GM12892 (cell line): ENCODE measurements around the gene VPS51.

Experiments used
- DNase-seq: peaks from one replicate; pipeline ENCODE4 v3.0.0; 2011; ENCODE audit not compliant: insufficient read length
- FAIRE-seq: peaks from 2 replicates; lab custom pipeline; 2011; peaks lifted over from hg19 to GRCh38; lab: Jason Lieb, UNC
- POLR2A ChIP-seq: IDR thresholded peaks from 2 replicates; pipeline ENCODE4 v1.6.1; 2011; ENCODE audit warnings: low read depth, low read length, control low read depth
- POLR2AphosphoS5 ChIP-seq: IDR thresholded peaks from 2 replicates; pipeline ENCODE4 v1.6.1; 2011; ENCODE audit warnings: low read depth, low read length, control low read depth
- TAF1 ChIP-seq: IDR thresholded peaks from 2 replicates; pipeline ENCODE4 v1.6.1; 2011; ENCODE audit warnings: low read depth, mild to moderate bottlenecking, control low read depth, low read length, borderline replicate concordance

VPS51 gene

DNA sequence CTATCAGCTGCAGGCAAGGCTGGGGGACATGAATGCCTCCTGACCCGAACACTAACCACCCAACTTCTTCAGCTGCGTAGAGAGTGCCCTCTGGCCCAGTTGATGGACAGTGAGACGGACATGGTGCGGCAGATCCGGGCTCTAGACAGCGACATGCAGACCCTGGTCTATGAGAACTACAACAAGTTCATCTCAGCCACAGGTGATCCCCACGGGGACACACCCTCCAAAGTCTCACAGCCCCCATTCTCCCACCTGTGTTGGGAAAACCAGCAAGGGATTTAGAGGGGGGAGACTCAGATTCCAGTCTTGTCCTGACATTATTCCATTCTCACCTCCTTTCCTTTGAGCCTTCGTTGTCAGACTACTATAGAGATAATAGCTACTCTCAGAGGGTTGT lies 912 bp downstream of the VPS51 start:
- FAIRE-seq = no peak
- no peak for DNase-seq
- TF ChIP-seq TAF1 = no peak
- no peak for TF ChIP-seq POLR2AphosphoS5
- TF ChIP-seq POLR2A = no peak

DNA sequence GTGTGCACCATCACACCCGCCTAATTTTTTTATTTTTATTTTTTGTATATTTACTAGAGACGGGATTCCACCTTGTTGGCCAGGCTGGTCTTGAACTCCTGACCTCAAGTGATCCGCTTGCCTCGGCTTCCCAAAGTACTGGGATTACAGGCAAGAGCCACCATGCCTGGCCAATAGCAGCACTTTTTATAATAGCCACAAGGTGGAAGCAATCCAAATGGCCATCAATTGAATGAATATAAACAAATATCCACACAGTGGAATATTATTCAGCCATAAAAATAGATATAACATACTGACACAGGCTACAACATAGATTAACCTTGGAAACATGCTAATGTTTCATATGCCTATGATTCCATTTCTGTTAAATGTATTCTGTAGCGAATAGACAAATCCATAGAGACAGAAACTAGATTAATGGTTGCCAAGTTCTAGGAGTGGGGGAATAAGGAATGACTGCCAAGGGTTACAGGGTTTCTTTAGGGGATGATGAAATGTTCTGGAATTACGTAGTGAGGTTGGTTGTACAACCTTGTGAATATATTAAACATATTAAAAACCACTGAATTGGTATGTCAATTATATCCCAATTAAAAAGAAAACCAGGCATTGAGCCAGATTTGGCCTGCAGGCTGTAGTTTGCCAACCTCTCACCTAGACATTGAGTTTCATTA lies 4.8 kb downstream of the VPS51 start:
- DNase-seq (no peak), FAIRE-seq (peak; percentile 40)
- TF ChIP-seq POLR2A (no peak), POLR2AphosphoS5 (no peak), TAF1 (no peak)

DNA sequence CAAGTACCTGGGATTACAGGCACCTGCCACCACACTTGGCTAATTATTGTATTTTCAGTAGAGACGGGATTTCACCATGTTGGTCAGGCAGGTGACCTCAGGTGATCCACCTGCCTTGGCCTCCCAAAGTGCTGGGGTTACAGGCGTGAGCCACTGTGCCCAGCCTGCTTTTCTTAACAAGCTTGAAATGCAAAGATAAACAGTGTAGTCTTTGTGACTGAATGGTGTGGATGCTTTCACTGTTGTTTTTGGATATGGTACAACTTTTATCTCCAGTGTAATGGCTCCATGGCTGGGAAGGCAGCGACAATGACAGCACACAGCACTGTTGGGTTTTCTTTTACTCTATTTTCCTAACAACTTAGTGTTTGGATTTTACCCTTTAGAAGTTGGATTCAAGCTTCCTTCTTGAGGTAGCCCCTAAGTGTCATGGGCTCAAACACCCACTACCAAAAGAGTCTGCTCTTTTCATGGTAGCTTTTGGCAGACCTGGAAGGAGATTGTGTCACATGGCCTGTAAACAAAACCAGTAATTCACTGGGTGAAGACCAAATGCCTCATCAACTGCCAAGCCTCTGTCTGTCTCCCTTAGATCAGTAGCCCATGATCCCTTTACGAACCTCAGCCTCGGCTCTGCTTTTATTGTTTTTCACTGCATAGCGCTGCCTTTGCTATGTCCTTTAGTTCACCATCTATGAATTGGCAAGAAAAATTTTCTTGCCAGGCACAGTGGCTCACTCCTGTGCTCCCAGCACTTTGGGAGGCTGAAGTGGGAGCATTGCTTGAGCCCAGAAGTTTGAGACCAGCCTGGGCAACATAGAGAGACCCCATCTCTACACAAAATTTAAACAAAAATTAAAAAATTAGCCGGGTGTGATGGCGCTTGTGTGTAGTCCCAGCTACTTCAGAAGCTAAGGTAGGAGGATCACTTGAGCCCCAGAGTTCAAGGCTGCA lies 6.4 kb downstream of the VPS51 start:
- no peak for FAIRE-seq
- TF ChIP-seq POLR2AphosphoS5 = no peak
- TF ChIP-seq POLR2A = no peak
- TF ChIP-seq TAF1 = no peak

DNA sequence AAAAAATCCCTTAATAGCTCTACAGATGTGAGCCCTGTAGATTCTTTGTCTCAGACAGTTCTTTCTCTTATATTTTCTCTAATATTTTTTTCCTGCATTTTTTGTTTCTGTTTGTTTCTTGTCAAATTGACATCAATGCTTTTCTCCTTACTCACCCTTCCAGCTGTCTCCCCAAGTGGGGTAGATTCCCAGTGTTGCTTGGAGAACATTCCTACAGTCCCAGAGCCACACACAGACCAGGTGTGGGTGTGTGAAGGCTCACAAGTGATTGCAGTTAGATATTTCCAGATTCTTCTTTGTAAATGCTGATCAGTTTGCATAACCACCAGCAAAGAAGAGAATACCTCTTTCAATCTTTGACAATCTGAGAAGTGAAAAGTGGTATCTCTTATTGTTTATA lies 7.5 kb downstream of the VPS51 start:
- DNase-seq = no peak
- TF ChIP-seq POLR2A = no peak
- TF ChIP-seq TAF1 = no peak
- no peak for FAIRE-seq

More for the DNA sequence above, 6.4 kb downstream of the VPS51 start:
- no peak for DNase-seq

DNA sequence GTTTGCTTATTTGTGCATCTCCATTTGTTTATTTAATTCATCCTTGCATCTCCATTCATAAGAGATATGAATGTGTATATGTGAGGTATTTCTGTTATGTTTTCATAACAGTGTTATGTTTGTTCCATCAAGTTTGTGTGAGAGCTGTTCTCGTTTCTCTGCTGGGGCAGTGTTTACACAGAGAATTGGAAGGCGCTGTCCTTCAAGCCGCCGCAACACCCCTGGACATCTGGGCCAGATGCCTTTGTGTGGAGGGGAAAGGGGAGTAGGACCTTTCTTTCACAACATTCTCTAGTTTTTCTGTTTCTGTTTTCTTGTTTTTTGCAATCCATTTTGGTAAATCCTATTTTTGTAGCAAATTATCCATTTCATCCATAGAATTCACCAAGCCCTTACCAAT lies 8.6 kb downstream of the VPS51 start:
- TF ChIP-seq POLR2AphosphoS5 = no peak
- no peak for TF ChIP-seq TAF1
- no peak for TF ChIP-seq POLR2A
- FAIRE-seq (no peak), DNase-seq (no peak)

DNA sequence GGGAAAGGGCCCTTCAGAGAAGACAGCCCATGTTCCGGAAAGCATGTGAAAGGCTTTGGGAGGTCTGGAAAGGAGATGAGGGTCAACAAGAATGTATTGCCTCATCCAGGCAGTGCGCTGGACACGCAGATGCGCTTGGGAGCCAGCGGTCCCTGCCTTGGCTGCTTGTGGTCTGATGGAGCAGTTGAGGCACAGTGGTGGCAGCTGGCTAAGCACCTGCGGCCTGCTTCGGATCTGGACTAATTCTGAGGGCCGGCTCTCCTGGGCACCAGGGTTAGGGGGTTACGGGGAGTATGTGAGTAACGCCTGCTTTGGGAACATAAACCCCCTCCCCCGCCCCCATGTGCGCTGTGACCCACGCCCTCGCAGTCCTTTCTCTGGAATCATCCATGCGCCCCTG lies 11.1 kb downstream of the VPS51 start:
- DNase-seq = no peak
- TF ChIP-seq POLR2A (no peak), TAF1 (no peak), POLR2AphosphoS5 (no peak)
- no peak for FAIRE-seq

DNA sequence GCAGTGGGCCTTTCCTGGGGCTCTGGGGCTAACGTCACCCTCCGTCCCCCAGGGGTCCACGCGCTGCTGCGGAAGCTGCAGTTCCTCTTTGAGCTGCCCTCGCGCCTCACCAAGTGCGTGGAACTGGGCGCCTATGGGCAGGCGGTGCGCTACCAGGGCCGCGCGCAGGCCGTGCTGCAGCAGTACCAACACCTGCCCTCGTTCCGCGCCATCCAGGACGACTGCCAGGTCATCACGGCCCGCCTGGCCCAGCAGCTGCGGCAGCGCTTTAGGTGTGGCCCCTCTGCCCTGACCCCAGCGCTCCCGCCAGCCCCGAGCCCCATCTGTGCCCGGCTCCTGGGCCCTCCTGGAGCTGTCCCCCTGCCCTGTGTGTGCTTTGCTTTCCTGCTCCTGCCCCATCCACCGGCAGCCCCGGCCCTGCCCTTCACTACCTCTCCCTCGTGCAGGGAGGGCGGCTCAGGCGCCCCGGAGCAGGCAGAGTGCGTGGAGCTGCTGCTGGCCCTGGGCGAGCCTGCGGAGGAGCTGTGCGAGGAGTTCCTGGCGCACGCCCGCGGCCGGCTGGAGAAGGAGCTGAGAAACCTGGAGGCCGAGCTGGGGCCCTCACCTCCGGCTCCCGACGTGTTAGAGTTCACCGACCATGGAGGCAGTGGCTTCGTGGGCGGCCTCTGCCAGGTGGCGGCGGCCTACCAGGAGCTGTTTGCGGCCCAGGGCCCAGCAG lies 11.9 kb downstream of the VPS51 start:
- DNase-seq (no peak), FAIRE-seq (no peak)
- TF ChIP-seq POLR2A (no peak), POLR2AphosphoS5 (no peak), TAF1 (no peak)

DNA sequence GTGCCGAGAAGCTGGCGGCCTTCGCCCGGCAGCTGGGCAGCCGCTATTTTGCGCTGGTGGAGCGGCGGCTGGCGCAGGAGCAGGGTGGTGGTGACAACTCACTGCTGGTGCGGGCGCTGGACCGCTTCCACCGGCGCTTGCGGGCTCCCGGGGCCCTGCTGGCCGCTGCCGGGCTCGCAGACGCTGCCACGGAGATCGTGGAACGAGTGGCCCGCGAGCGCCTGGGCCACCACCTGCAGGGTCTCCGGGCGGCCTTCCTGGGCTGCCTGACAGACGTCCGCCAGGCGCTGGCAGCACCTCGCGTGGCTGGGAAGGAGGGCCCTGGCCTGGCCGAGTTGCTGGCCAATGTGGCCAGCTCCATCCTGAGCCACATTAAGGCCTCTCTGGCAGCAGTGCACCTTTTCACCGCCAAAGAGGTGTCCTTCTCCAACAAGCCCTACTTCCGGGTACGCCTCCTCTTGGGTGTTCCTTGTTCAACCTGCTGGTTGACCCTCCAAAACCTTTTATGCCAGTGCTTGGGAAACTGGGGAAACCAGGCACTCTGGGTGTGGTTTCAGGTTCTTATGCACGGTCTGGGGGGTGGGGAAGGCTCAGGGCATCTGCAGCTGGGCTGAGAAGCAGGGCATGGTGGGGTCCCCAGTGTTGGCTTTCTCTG lies 12.6 kb downstream of the VPS51 start:
- DNase-seq (no peak), FAIRE-seq (no peak)
- TF ChIP-seq POLR2AphosphoS5 = no peak

DNA sequence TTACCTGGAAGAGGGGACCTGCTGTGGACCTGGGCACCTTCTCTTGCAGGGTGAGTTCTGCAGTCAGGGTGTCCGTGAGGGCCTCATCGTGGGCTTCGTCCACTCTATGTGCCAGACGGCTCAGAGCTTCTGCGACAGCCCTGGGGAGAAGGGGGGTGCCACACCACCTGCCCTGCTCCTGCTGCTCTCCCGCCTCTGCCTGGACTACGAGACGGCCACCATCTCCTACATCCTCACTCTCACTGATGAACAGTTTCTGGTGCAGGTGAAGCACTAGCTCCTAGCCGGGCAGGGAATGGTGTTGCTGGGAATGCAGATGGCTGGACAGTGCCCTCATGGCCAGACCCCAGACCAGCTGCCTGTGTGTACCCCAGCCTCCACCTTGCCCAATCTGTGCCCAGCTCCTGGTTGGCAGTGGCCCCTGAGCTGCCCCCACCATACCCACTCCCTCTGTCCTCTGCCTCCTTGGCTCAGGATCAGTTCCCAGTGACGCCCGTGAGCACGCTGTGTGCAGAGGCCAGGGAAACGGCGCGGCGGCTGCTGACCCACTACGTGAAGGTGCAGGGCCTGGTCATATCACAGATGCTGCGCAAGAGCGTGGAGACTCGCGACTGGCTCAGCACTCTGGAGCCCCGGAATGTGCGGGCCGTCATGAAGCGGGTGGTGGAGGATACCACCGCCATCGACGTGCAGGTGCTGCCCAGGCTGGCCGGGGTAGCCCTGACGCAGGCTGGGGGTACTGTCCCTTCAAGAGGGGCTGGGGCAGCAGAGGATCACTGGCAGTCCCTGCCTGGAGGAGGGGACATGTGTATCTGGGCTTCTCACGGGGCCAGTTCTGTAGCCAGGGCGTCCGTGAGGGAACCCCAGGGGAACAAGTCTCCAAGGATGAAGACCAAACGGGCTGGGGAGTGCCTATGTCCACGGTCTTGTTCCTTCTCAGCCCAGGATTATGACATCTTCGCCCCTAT lies 13.5 kb downstream of the VPS51 start:
- FAIRE-seq = no peak
- TF ChIP-seq POLR2A (peak; percentile 10; the same call in 1 of the 2 replicates), TAF1 (no peak), POLR2AphosphoS5 (0 out of 2 replicates have a peak, but pooled peaks have one; percentile 10)
- no peak for DNase-seq

DNA sequence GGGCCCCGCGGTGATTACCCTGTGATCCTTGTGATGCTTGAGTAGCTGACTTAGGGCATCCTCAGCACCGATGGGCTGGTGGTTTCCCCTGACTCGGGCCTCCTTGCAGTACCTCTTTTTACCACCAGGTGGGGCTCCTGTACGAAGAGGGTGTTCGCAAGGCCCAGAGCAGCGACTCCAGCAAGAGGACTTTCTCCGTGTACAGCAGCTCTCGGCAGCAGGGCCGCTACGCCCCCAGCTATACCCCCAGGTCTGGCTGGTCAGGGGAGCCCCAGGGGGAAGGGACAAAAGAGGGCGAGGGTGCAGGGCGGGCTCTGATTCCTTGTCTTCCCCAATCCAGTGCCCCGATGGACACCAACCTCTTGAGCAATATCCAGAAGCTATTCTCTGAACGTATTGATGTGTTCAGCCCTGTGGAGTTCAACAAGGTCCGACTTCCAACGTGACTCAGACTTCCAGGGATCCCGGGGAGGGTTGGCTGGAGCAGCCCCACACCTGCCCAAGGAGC lies 14.4 kb downstream of the VPS51 start:
- peak; percentile 88 for DNase-seq
- TF ChIP-seq POLR2AphosphoS5 (no peak), TAF1 (no peak), POLR2A (no peak)
- peak; percentile 98 for FAIRE-seq
